HG03196 (cell line): ENCODE results near the gene SMIM13.
"Not testable (repeated sequence)": the region's sequence is repeated elsewhere in the genome, so short reads cannot be mapped to it uniquely, and the experiment has no call there.

Experiments used
- ATAC-seq: cut with Tn5 transposase; IDR thresholded peaks from one replicate; pipeline ENCODE4 v1.9.1; 2021; ENCODE audit not compliant: unreplicated experiment

The SMIM13 gene

GRCh38 chr6:11083491-11083890 is 10.1 kb upstream of the SMIM13 start:
- no peak for ATAC-seq

DNA sequence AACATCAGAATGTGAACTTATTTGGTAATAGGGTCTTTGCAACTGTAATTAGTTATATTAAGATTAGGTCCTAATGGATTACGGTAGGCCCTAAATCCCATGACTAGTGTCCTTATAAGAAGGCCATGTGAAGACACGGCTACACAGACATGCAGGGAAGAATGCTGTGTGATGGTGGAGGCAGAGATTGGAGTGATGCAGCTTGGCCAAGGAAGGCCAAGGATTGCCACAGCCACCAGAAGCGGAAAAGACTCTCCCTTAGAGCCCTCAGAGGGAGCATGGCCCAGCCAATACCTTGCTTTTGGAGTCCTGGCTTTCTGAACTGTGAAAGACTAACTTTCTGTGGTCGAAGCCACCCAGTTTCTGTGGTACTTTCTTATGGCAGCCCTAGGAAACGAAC is 9.7 kb upstream of the SMIM13 start:
- no peak for ATAC-seq

- no peak for ATAC-seq
Observed at GRCh38 chr6:11085758-11086435, 7.7 kb upstream of the SMIM13 start.

DNA sequence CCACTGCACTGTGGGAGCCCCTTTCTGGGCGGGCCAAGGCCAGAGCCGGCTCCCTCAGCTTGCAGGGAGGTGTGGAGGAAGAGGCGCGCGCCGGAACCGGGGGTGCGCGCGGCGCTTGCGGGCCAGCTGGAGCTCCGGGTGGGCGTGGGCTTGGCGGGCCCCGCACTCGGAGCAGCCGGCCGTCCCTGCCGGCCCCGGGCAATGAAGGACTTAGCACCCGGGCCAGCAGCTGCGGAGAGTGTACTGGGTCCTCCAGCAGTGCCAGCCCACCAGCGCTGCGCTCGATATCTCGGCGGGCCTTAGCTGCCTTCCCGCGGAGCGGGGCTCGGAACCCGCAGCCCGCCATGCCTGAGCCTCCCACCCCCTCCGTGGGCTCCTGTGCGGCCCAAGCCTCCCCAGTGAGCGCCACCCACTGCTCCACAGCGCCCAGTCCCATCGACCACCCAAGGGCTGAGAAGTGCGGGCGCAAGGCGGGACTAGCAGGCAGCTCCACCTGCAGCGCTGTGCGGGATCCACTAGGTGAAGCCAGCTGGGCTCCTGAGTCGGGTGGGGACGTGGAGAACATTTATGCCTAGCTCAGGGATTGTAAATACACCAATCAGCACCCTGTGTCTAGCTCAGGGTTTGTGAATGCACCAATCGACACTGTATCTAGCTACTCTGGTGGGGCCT is 6.4 kb upstream of the SMIM13 start:
- not testable (repeated sequence) for ATAC-seq

- ATAC-seq: no peak
Observed at GRCh38 chr6:11089695-11090094, 3.9 kb upstream of the SMIM13 start.

- ATAC-seq: not testable (repeated sequence)
Observed at GRCh38 chr6:11091141-11091540, 2.5 kb upstream of the SMIM13 start.

DNA sequence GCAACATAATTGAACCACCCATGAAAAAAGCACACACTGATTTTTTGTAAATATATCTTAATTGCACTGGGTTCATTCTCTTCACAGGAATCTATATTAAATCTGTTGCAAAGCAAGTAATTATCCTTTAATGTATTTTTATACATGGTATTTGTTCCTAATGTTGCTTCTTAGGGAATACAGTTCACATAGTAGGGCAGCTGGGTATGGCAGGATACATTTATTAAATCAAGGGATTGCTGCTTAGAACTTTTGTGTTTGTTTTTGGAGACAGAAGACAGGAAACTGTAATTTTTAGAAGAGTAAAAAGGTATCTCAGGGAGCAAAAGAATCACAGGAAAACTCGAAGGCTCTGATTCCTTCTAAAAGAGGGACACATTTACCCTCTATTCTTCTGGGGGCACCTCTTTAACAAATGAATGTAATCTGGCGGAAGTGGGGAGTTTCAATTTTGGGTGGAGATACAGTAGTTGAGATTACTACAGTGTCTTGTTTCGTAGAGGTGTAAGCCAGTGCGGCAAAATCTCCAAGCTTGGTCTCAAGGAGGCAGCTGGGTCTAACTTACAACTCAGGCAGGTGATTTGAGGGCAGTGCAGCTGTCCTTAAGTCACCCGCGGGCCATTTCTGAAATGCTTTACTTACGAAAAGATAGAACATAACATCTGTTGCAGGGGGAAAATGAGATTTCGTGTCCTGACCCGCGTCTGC is 812 bp upstream of the SMIM13 start:
- ATAC-seq: peak; percentile 23

DNA sequence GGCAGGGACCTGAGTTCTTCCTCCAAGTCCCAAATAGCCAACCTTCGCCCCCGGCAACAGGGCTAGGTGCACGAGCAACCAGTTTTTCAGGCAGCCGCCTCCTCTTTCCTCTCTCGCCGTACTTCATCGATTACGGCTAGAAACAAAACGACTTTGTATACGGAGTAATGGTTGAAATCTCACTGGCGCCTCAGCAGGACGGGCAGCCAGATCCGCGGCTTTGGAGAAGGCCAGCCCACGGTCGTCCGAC is 333 bp upstream of the SMIM13 start:
- peak; percentile 20 for ATAC-seq

DNA sequence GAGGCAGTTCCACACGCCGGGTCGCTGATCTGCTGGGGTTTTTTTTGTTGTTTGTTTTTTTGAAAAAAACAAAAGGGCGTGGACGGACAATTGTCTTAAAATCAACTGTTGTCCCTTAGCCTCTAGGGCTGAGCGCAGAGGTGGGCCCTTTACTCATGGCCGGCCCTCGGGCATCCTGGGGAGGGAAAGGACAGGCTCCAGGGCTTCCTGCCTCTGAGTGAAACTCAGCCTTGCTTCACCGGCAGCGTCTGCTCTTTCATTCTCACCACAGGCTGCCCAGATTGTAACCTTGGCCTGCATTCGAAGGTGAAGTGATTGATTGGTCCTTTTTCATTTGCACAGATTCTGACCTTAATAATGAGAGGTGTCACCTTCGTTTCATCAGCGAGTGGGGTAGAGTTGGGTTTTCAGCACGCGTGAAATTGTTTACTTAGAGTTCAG is 797 bp downstream of the SMIM13 start:
- ATAC-seq: peak; percentile 40

DNA sequence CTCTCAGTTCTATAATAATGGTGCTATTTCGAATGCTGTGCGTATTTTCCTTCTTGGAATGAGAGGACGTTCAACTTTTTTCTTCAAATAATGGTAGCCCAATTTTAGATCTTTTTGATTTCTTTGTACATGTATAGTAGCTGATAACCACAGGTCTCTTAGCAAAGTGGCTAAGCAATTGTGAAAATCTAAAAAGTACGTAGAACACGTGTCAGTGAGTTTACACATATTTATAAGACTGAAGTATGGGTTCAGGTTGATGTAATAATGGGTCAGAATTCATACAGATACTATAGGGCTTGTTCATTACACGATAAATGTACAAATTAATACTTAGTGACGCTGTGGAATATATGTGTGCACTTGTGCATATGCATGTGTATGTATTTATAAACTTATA is 1.3 kb downstream of the SMIM13 start:
- no peak for ATAC-seq

DNA sequence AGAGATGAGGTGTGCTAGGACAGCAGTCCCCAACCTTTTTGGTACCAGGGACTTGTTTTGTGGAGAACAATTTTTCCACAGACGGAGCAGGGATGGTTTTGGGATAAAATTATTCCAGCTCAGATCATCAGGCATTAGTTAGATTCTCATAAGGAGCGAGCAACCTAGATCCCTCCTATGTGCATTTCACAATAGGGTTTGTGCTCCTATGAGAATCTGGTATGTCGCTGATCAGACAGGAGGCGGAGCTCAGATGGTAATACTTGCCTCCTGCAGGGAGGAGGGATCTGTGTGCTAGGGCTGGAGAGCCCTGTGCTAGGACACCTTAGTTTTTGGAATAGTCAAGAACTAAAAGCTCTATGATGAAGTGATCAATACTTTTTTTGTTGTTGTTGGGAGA is 2.5 kb downstream of the SMIM13 start:
- no peak for ATAC-seq

DNA sequence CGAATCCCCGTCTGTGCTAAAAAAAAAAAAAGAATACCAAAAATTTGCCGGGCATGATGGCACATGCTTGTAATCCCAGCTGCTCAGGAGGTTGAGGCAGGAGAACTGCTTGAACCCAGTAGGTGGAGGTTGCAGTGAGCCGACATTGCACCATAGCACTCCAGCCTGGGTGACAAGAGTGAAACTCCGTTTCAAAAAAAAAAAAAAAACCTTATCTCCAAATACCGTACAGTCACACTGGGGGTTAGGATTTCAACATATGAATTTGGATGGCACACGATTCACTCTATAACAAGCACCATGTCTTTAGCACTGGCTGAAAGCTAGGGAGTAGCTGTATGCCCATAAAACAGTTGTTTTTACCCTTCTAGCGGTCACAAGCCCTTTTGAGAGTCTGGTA is 3.8 kb downstream of the SMIM13 start:
- ATAC-seq: no peak

GRCh38 chr6:11098004-11098403 is 4.4 kb downstream of the SMIM13 start:
- ATAC-seq: no peak

- no peak for ATAC-seq
Observed at GRCh38 chr6:11101417-11101816, 7.8 kb downstream of the SMIM13 start.

GRCh38 chr6:11103065-11103464 is 9.4 kb downstream of the SMIM13 start:
- no peak for ATAC-seq

- no peak for ATAC-seq
Observed at GRCh38 chr6:11108726-11109125, 15.1 kb downstream of the SMIM13 start.

- ATAC-seq: no peak
Observed at GRCh38 chr6:11110921-11111768, 17.5 kb downstream of the SMIM13 start, which contains the start of gene ERVFRD-1. Gene ERVFRD-1, minus strand, starts transcription at chr6:11111725. Its CDS starts 6,415 bp downstream, at chr6:11105310.

DNA sequence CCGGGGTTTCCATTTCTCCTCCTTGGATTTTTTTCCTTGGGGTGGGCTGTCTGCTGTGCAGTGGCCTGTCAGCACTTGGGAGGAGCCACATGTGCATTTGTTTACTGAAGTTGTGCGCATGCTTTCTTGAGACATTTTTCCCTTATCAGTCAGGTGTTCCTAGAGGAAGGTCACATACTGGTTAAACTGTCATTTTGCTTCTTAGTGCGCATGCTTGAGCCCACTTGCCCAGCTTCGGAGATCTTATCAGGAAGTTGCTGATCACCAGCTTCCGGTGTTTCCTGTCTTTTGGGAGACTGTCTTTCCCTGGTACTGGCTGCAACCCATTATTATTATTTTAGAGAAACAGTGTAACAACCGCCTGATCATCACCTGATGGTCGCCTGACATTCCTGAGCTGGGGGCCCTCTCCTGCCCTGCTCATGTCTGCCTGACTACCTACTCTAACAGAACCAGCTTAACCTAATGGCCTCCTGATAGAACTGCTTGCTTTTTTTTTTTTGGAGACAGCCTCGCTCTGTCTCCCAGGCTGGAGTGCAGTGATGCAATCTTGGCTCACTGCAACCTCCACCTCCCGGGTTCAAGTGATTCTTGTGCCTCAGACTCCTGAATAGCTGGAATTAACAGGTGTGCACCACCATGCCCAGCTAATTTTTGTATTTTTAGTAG is 18.3 kb downstream of the SMIM13 start:
- ATAC-seq: no peak

DNA sequence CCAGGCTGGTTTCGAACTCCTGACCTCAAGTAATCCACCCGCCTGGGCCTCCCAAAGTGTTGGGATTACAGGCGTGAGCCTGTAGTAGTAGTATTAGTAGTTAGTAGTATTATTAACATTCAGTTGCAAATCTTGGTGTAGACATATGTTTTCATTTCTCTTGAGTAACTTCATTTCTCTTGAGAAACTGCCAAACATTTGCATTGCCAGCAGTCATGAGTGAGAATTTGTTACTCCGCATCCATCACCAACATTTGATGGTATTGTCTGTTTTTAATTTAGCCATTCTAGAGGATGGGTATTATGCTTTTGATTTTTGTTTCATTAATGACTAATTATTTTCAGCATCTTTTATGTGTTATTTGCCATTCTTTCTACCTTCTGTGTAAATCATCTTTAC is 19.4 kb downstream of the SMIM13 start:
- ATAC-seq: no peak

- peak; percentile 63 for ATAC-seq
Observed at GRCh38 chr6:11115808-11116536, 22.3 kb downstream of the SMIM13 start.
